Measurements from ENCODE around the gene ZNF341. TPM values are rescaled to one million over a fixed set of nuclear protein-coding genes. Genes with fewer than 3 reads are reported as not detected.

The ZNF341 gene
- 1 to 10 TPM; 4.6 to 7.6 (median 5.8) TPM for total RNA-seq

DNA sequence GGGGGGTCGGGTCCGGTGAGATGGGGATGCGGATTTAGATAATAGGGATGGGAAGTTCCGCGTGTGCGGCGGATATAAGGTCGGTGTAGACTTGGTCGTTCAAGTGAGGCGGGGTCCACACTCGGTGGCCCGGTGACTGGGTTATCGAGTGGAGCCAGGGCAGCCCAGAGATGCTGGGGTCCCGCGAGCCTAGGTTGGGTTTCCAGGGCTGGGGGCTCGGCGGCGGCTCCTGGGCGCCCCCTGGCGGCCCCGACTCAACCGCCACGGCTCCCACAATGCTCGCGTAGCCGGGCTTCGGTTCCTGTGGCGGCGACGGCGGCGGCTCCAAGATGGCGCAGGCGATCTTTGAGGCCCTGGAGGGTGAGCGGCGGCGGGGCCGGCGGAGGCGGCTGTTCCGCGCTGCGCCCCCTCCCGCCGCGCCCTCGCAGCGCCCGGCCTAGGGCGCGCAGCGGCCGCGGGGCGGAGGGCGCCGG, at the start of gene ZNF341:
ZNF341 (plus strand) TSS at position 304 of the 473 bp plus-strand sequence; CDS start at position 330, 26 bp downstream.
- peak within 1 kb of the TSS; percentile 63 for H3K4me3 ChIP-seq
- no peaks in the 10 kb centered on the region for H3K36me3 ChIP-seq
- WGBS: 13% methylated on average over 19 of the region's 57 CpGs
- H3K4me1 ChIP-seq: peaks cover 30% of the 10 kb centered on the region
- H3K27ac ChIP-seq: peak within 1 kb of the TSS; percentile 90
- H3K27me3 ChIP-seq: no peaks in the 10 kb centered on the region
- TF ChIP-seq POLR2A (IDR thresholded peaks at IDR 0.05): peak in 1 of 2 donors; percentile 55
- peak in 1 of 3 donors; percentile 12 for TF ChIP-seq POLR2AphosphoS5 (IDR thresholded peaks at IDR 0.05)
- no peak for TF ChIP-seq EP300 (IDR thresholded peaks at IDR 0.05)
- TF ChIP-seq, protein P1, sequence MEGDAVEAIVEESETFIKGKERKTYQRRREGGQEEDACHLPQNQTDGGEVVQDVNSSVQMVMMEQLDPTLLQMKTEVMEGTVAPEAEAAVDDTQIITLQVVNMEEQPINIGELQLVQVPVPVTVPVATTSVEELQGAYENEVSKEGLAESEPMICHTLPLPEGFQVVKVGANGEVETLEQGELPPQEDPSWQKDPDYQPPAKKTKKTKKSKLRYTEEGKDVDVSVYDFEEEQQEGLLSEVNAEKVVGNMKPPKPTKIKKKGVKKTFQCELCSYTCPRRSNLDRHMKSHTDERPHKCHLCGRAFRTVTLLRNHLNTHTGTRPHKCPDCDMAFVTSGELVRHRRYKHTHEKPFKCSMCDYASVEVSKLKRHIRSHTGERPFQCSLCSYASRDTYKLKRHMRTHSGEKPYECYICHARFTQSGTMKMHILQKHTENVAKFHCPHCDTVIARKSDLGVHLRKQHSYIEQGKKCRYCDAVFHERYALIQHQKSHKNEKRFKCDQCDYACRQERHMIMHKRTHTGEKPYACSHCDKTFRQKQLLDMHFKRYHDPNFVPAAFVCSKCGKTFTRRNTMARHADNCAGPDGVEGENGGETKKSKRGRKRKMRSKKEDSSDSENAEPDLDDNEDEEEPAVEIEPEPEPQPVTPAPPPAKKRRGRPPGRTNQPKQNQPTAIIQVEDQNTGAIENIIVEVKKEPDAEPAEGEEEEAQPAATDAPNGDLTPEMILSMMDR (IDR thresholded peaks at IDR 0.05): peak; percentile 87 to 94
- DNase-seq (ENCODE audit: low spot score in 2 of 2): peak; percentile 89 to 93
- peaks cover 3% of the 10 kb centered on the region for H3K9me3 ChIP-seq

DNA sequence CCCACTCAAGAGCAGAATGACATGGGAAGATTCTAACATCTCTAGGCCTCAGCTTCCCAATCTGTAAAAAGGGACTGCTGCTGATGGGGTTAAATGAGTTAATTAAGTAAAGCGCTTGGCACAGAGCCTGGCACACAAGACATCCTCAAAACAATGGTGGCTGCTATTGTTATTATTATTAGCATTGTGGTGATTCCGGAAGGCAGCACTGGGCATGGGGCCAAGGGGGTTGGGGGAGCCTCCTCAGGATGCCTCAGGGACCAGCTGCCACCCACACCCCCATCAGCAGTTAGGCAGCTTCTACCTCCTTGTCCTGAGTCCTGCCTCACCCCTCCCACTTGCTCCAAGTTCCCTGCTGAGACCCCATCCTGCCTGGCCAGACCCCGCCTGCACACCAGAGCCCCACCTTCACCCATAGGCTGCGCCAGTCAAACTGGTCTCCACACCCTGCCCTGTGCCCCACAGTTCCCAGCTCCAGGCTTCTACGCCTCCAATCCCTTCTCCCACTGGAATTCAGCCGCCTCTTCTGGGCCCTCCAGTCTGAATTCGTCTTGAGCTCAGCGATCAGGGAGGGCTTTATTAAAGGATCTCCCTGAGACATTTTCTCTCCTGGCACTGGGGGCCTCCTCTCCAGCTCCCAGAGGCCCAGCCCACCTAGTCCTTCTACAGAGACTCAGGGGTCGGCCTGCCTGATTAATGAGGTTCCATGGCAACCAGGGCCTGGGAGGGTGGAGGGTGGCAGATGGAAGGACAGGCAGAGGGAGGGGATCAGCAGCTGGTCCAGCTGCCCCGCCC, 47.1 kb upstream of the ZNF341 start:
- H3K4me1 ChIP-seq: peaks cover 22% of the 10 kb centered on the region

DNA sequence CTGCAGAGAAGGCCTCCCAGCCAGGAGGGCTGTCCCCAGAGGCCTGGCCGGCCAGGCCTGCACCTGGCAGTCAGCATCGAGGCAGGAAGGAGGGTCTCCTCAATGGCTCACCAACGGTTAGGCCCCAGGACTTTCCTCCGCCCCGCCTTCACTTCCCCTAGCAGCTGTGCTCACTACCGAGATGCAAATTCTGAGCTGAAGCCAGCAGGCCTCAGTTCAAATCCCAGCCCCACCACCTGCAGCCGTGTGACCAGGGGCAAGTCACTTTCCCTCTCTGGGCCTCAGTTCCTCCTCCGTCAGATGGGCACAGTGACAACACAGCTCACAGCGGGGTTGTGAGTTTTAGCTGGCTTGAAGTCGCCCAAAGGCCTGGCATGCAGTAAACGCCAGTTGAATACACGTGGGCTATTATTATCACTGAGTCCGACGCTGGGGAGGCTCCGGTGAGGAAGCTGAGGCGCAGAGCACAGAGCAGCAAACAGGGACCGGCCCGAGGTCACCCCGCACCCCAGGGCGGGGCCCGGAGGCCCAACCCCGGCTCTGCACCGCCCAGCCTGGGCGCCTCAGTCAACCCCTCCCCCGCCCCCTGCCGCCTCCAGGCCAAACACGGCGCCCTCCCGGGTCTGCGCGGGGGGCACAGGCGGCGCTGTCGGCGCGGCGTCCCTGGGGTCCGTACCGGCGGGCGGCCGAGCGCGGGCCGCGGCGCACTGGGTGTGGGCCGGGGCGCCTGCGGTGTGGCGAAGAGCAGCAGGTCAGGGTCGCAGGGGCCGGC, 46.3 kb upstream of the ZNF341 start:
- 0% methylated on average over 5 of the region's 53 CpGs for WGBS
- TF ChIP-seq EP300 (IDR thresholded peaks at IDR 0.05) (no peak), POLR2A (IDR thresholded peaks at IDR 0.05) (no peak), POLR2AphosphoS5 (IDR thresholded peaks at IDR 0.05) (no peak)
- TF ChIP-seq, protein P1 (IDR thresholded peaks at IDR 0.05): no peak
- no peak for DNase-seq (ENCODE audit: low spot score in 2 of 2)
- H3K27ac ChIP-seq: peak overlapping the region; percentile 51
- H3K9me3 ChIP-seq: no peaks in the 10 kb centered on the region
- H3K36me3 ChIP-seq: no peaks in the 10 kb centered on the region
- H3K4me3 ChIP-seq: peak overlapping the region; percentile 63
- H3K27me3 ChIP-seq: no peaks in the 10 kb centered on the region
- H3K4me1 ChIP-seq: peaks cover 22% of the 10 kb centered on the region

More for the DNA sequence above, 47.1 kb upstream of the ZNF341 start:
- WGBS: 49% methylated on average over 6 of the region's 10 CpGs
- Histone ChIP-seq H3K9me3 (no peaks in the 10 kb centered on the region), H3K27ac (peak overlapping the region; percentile 10), H3K27me3 (no peaks in the 10 kb centered on the region), H3K4me3 (no peak overlapping the region), H3K36me3 (no peaks in the 10 kb centered on the region)
- no peak for DNase-seq (ENCODE audit: low spot score in 2 of 2)
- TF ChIP-seq POLR2AphosphoS5 (IDR thresholded peaks at IDR 0.05) (no peak), EP300 (IDR thresholded peaks at IDR 0.05) (no peak), POLR2A (IDR thresholded peaks at IDR 0.05) (no peak)
- TF ChIP-seq, protein P1 (IDR thresholded peaks at IDR 0.05): no peak

GRCh38 chr20:33686100-33686983, 45.5 kb upstream of the ZNF341 start, which contains the start of gene E2F1:
TSS of gene E2F1 (minus strand) at chr20:33686385. CDS start at chr20:33686264, 121 bp downstream.
- peak within 1 kb of the TSS; percentile 63 for H3K4me3 ChIP-seq
- TF ChIP-seq, protein P1 (IDR thresholded peaks at IDR 0.05): peak in 1 of 2 donors; percentile 63
- no peak for TF ChIP-seq EP300 (IDR thresholded peaks at IDR 0.05)
- TF ChIP-seq POLR2A (IDR thresholded peaks at IDR 0.05): no peak
- TF ChIP-seq POLR2AphosphoS5 (IDR thresholded peaks at IDR 0.05): no peak
- peak within 1 kb of the TSS; percentile 51 for H3K27ac ChIP-seq
- DNase-seq (ENCODE audit: low spot score in 2 of 2): peak; percentile 96 to 97
- H3K9me3 ChIP-seq: no peaks in the 10 kb centered on the region
- WGBS: 4% methylated on average over 35 of the region's 101 CpGs
- peaks cover 22% of the 10 kb centered on the region for H3K4me1 ChIP-seq
- H3K36me3 ChIP-seq: no peaks in the 10 kb centered on the region
- no peaks in the 10 kb centered on the region for H3K27me3 ChIP-seq
